ENCODE measurements around the gene CD79B.

CD79B gene

GRCh38 chr17:63934183-63935112 is 2.3 kb upstream of the CD79B start:
- TF ChIP-seq CTCF (IDR thresholded peaks at IDR 0.05; ENCODE audit: insufficient read depth, low read depth, low read length, missing control alignments): no peak
- H3K4me3 ChIP-seq (ENCODE audit: low read depth, low read length): no peak overlapping the region
- no peak for DNase-seq (ENCODE audit: low read depth)

DNA sequence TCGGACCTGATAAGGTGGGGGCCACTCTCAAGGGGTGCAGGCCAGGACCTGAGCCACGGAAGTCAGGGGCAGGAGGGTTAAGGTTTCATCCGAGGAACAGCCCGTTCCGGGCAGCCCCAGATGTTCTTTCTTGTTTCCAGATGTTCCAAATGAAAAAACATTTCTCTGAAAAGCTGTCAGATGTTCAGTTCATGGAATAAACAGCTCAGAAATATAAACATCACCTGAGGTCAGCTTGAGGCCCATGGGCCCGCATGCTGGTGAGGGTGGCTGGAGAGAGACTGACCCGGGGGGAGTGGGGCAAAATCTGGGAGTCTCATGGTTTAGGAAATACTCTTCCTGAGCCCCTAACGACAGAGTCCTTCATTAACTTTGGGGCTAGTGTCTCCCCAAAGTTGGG is 1.5 kb upstream of the CD79B start:
- TF ChIP-seq CTCF (IDR thresholded peaks at IDR 0.05; ENCODE audit: insufficient read depth, low read depth, low read length, missing control alignments): no peak
- DNase-seq (ENCODE audit: low read depth): no peak
- no peak overlapping the region for H3K4me3 ChIP-seq (ENCODE audit: low read depth, low read length)

- no peak for DNase-seq (ENCODE audit: low read depth)
- no peak for TF ChIP-seq CTCF (IDR thresholded peaks at IDR 0.05; ENCODE audit: insufficient read depth, low read depth, low read length, missing control alignments)
- H3K4me3 ChIP-seq (ENCODE audit: low read depth, low read length): peak overlapping the region; percentile 90
Measured at GRCh38 chr17:63932721-63933120, 590 bp upstream of the CD79B start.

DNA sequence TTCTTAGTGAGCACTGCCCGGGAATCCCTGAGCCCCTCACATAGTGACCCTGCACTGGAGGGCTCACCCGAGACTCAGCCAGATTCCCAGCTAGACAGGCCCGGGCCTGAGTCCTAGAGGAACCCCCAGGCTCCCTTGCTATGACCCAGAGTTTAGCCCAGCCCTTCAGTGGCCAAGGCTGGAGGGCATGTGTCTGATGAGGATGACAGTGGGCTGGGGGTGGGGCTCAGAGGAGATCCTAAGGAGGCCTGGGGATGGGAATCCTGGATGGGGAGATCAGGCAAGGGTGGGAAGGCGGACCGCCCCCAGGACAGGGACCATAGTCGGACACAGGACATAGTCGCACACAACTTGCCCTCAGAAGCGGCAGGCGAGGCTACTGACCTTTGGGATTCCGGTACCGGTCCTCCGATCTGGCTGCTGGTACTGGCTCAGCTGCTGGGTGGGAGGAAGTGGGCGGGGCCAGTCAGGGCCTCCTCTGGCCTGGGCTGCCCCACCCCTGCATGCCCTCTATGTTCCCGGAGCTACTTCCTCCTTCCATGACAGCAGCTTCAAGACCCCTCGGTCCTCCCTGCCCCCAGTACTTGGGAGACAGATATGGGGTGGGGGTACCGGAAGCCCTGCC is 1.1 kb downstream of the CD79B start:
- peak overlapping the region; percentile 90 for H3K4me3 ChIP-seq (ENCODE audit: low read depth, low read length)
- no peak for TF ChIP-seq CTCF (IDR thresholded peaks at IDR 0.05; ENCODE audit: insufficient read depth, low read depth, low read length, missing control alignments)
- DNase-seq (ENCODE audit: low read depth): peak; percentile 82

- peak overlapping the region; percentile 90 for H3K4me3 ChIP-seq (ENCODE audit: low read depth, low read length)
- no peak for TF ChIP-seq CTCF (IDR thresholded peaks at IDR 0.05; ENCODE audit: insufficient read depth, low read depth, low read length, missing control alignments)
- DNase-seq (ENCODE audit: low read depth): no peak
Measured at GRCh38 chr17:63929860-63930766, 2.0 kb downstream of the CD79B start.

GRCh38 chr17:63928966-63929695 is 3.0 kb downstream of the CD79B start:
- no peak overlapping the region for H3K4me3 ChIP-seq (ENCODE audit: low read depth, low read length)
- DNase-seq (ENCODE audit: low read depth): no peak
- no peak for TF ChIP-seq CTCF (IDR thresholded peaks at IDR 0.05; ENCODE audit: insufficient read depth, low read depth, low read length, missing control alignments)
